GM12878 (cell line): ENCODE results near the gene PRKCE.

Experiments
- SMC3 ChIP-seq: IDR thresholded peaks from 2 replicates; pipeline ENCODE4 v1.6.1; 2011; ENCODE audit warnings: low read length, improper control_type of control experiment, borderline replicate concordance
- TF ChIP-seq, protein P1 (sequence below), 3 experiments: IDR thresholded peaks in 2 of 3; conservative IDR thresholded peaks in 1 of 3; 2 replicates each; pipeline ENCODE4 v1.5.1; 2011; ENCODE audit warnings: low read depth in 3 of 3, low read length in 3 of 3, mild to moderate bottlenecking in 3 of 3, control low read depth in 2 of 3, moderate library complexity in 2 of 3, inconsistent platforms in 1 of 3, mixed read lengths in 1 of 3; ENCODE audit not compliant: control insufficient read depth in 2 of 3, insufficient read depth in 1 of 3; ENCODE audit errors: extremely low read depth in 1 of 3

DNA sequence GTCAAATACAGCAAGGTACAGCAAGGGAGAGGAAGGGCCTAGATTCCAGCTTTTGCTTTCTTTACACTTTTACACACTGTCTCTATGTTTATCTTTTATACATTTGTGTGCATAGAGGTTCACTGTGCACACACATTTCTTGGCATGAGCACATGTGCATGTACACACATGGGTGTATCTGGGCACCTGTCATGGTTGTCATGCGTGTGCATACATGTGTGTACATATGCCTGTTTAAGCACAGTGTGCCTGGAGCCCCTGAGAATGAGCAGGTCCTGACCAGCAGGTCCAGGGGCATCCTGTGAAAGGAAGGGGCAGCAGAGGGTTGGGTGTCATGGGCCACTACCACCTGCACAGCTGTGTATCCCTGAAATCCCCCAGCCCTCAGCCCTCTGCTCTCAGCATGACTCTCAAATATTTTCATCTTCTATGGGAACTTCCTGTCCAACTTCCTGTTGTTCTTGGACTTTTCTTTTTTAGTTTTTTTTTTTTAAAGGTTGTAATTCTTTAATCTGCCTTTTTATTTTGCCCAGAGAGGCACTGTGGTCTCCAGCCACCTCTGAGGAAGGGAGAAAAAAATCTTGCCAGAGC, 548.7 kb downstream of the PRKCE start:
- TF ChIP-seq, protein P1, sequence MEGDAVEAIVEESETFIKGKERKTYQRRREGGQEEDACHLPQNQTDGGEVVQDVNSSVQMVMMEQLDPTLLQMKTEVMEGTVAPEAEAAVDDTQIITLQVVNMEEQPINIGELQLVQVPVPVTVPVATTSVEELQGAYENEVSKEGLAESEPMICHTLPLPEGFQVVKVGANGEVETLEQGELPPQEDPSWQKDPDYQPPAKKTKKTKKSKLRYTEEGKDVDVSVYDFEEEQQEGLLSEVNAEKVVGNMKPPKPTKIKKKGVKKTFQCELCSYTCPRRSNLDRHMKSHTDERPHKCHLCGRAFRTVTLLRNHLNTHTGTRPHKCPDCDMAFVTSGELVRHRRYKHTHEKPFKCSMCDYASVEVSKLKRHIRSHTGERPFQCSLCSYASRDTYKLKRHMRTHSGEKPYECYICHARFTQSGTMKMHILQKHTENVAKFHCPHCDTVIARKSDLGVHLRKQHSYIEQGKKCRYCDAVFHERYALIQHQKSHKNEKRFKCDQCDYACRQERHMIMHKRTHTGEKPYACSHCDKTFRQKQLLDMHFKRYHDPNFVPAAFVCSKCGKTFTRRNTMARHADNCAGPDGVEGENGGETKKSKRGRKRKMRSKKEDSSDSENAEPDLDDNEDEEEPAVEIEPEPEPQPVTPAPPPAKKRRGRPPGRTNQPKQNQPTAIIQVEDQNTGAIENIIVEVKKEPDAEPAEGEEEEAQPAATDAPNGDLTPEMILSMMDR (IDR thresholded peaks at IDR 0.05 in 2 of 3, conservative IDR thresholded peaks at IDR 0.05 in 1 of 3; ENCODE audit: control insufficient read depth in 2 of 3, extremely low read depth in 1 of 3, insufficient read depth in 1 of 3, low read depth in 3 of 3, low read length in 3 of 3): no peak
- no peak for TF ChIP-seq SMC3
